Psoas muscle (tissue), 8 donors: Measurements from ENCODE around the gene MYH1. TPM values are rescaled to one million over a fixed set of nuclear protein-coding genes. Genes with fewer than 3 reads are reported as not detected.
"Not testable (repeated sequence)": the region's sequence is repeated elsewhere in the genome, so short reads cannot be mapped to it uniquely, and the experiment has no call there.

Experiments used
- ATAC-seq, 4 donors: fragments of 200-7000 bp; cut with Tn5 transposase; one replicate each; pipeline ENCODE4 v1.9.1; 2020; ENCODE audit warnings: moderate library complexity in 3 of 4, mild to moderate bottlenecking in 2 of 4
- DNase-seq, 2 donors: peaks; one replicate each; pipeline ENCODE4 v3.0.0-alpha.2; 2020
- H3K27ac ChIP-seq: fragments of 200-600 bp; one replicate; pipeline ENCODE4 v1.8.0; 2022
- H3K27me3 ChIP-seq, 3 donors: fragments of 200-600 bp in 1 of 3; one replicate each; pipeline versions ENCODE4 v1.6.1 to v1.8.0; 2013 to 2022; ENCODE audit warnings: low read length in 2 of 3, mild to moderate bottlenecking in 2 of 3, moderate library complexity in 1 of 3; ENCODE audit not compliant: insufficient read depth in 3 of 3
- H3K36me3 ChIP-seq, 2 donors: fragments of 200-600 bp in 1 of 2; one replicate each; pipeline versions ENCODE4 v1.6.1 to v1.8.0; 2013 to 2022; ENCODE audit warnings: low read depth in 1 of 2, mild to moderate bottlenecking in 1 of 2, moderate library complexity in 1 of 2; ENCODE audit not compliant: insufficient read depth in 1 of 2
- H3K4me1 ChIP-seq: fragments of 200-600 bp; one replicate; pipeline ENCODE4 v1.8.0; 2022
- H3K4me3 ChIP-seq: fragments of 200-600 bp; one replicate; pipeline ENCODE4 v1.8.0; 2022; ENCODE audit warnings: mild to moderate bottlenecking
- H3K9me3 ChIP-seq: fragments of 200-600 bp; one replicate; pipeline ENCODE4 v1.8.0; 2022
- WGBS, 3 donors: extraction: QIAGEN DNeasy Blood & Tissue Kit; methylation state at CpG; one replicate each; pipeline versions ENCODE4 v1.1.6 to v1.1.7; 2013; 5-methylcytosine and 5-hydroxymethylcytosine counted together
- intact Hi-C, 2 donors: fragments of 100-400 bp; cut with DNase I; formaldehyde crosslinking; loops; one replicate each; pipeline versions ENCODE4 v1.11.0 to v1.14.2; 2022
- polyA plus RNA-seq, 3 donors: library from polyadenylated mRNA; stranded (reverse); fragments of 200-250 nt; gene quantifications; one replicate each; pipeline ENCODE4 v1.2.3, GENCODE V29; 2013
- total RNA-seq, 4 donors: library from RNA; stranded (reverse); fragmentation: NEBNext Ultra II Directional in 2 of 4; extraction: Animal tissue kit (Norgen Biotek cat#: 25700) in 2 of 4; gene quantifications; one replicate each; pipeline versions ENCODE4 v1.2.1 to v1.2.4, GENCODE V29; 2021 to 2023
- TF ChIP-seq, protein P1 (sequence below): fragments of 200-600 bp; IDR thresholded peaks from one replicate; pipeline ENCODE4 v1.8.0; 2022; ENCODE audit warnings: antibody characterized with exemption
- donor health status: healthy with polysubstance abuse.
- donor health status: DM: no; HTN: no; CAD: no; lungs with moderate emphysema.
- donor health status: Bipolar disorder and iron deficiency.
- donor health status: healthy.
- donor health status: DM: yes; HTN: yes; CAD: no.
- donor health status: DM: no; HTN: no; CAD: no.
- donor health status: DM: no; HTN: no; CAD: no.
- donor health status: DM: yes; HTN: yes; CAD: no.

The MYH1 gene
- total and polyA plus RNA-seq, 7 donors, result 61.5 to 3,329 (median 1,180) TPM

DNA sequence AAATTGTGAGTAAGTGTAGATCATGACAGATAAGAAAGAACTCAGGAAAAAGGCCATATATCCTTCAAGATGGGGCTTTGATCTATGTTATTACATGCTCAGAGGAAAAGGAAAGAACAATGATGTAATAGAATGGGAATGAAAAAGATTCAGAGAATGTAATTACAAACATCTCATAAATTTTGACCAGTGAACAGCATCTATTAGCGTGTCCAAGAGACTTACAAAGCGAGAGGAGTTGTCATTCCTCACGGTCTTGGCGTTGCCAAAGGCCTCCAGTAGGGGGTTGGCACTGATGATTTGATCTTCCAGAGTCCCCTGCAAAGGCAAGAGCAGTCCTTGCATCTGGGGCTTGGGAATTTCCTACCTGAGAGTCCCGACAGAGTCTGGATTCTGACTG lies 25.1 kb upstream of the MYH1 start:
- TF ChIP-seq, protein P1, sequence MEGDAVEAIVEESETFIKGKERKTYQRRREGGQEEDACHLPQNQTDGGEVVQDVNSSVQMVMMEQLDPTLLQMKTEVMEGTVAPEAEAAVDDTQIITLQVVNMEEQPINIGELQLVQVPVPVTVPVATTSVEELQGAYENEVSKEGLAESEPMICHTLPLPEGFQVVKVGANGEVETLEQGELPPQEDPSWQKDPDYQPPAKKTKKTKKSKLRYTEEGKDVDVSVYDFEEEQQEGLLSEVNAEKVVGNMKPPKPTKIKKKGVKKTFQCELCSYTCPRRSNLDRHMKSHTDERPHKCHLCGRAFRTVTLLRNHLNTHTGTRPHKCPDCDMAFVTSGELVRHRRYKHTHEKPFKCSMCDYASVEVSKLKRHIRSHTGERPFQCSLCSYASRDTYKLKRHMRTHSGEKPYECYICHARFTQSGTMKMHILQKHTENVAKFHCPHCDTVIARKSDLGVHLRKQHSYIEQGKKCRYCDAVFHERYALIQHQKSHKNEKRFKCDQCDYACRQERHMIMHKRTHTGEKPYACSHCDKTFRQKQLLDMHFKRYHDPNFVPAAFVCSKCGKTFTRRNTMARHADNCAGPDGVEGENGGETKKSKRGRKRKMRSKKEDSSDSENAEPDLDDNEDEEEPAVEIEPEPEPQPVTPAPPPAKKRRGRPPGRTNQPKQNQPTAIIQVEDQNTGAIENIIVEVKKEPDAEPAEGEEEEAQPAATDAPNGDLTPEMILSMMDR, result peak; percentile 22
- DNase-seq, H3K9me3 ChIP-seq, H3K4me1 ChIP-seq, H3K27me3 ChIP-seq: not testable (repeated sequence)
- peak; percentile 60 to 74 (median 73) for ATAC-seq
- Histone ChIP-seq H3K27ac (peak overlapping the region; percentile 88), H3K4me3 (peak overlapping the region; percentile 58), H3K36me3 (peaks cover 0 to 66% of the 10 kb centered on the region in 2 donors)
- WGBS, 3 donors, result 15 to 32% (median 19%) methylated on average over 5 of the region's 5 CpGs
- intact Hi-C loops, result loop anchor here in 1 of 2 donors (10.0 kb wide), 1 partner anchor 71 kb away; no protein-coding TSS in a partner anchor

DNA sequence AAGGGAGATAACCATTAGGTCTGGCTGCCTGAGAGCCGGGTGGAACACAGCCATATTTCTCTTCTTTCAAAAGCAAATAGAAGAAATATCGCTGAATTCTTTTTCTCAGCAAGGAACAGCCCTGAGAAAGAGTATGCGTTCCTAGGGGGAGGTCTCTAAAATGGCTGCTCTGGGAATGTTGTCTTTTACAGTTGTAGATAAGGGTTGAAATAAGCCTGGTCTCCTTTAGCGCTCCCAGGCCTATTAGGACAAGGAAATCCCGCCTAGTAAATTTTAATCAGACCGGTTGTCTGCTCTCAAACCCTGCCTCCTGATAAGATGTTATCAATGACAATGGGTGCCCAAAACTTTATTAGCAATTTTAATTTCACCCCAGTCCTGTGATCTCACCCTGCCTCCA lies 22.8 kb upstream of the MYH1 start:
- not testable (repeated sequence) for H3K27me3 ChIP-seq, ATAC-seq, DNase-seq, H3K9me3 ChIP-seq
- H3K36me3 ChIP-seq, result peaks cover 0 to 79% of the 10 kb centered on the region in 2 donors
- peaks cover 13% of the 10 kb centered on the region for H3K4me1 ChIP-seq
- intact Hi-C loops, result loop anchor here in 1 of 2 donors (10.0 kb wide), 1 partner anchor 74 kb away; no protein-coding TSS in a partner anchor
- H3K4me3 ChIP-seq, result peak overlapping the region; percentile 58
- peak overlapping the region; percentile 88 for H3K27ac ChIP-seq
- 84 to 95% (median 85%) methylated on average over 6 of the region's 6 CpGs for WGBS, 3 donors

DNA sequence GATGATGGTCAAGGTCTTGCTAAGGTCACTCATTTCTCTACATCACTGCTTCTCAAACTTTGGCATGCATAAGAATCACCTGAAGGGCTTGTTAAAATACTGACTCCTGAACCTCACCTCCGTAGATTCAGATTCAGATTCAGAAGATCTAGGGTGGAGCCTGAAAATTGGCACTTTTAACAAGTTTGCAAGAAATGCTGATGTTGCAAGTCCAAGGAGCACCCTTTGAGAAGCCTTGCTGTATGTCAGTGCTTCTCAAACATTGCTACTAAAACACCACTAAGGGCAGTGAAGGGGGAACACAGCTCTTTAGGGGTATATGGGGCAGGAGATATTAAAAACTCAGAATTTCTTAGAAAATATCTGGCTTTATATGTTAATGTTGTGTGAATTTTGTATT lies 13.7 kb upstream of the MYH1 start:
- H3K9me3 ChIP-seq, result no peaks in the 10 kb centered on the region
- ATAC-seq (no peak), DNase-seq (no peak)
- H3K36me3 ChIP-seq, result peaks cover 0 to 95% of the 10 kb centered on the region in 2 donors
- WGBS, 3 donors, result 54 to 83% (median 76%) methylated on average over 1 of the region's 1 CpG
- H3K27ac ChIP-seq, result no peak overlapping the region
- H3K27me3 ChIP-seq, result no peaks in the 10 kb centered on the region
- TF ChIP-seq, protein P1, result no peak
- H3K4me3 ChIP-seq, result no peak overlapping the region
- intact Hi-C loops, result no loop called here
- H3K4me1 ChIP-seq, result peaks cover 7% of the 10 kb centered on the region

DNA sequence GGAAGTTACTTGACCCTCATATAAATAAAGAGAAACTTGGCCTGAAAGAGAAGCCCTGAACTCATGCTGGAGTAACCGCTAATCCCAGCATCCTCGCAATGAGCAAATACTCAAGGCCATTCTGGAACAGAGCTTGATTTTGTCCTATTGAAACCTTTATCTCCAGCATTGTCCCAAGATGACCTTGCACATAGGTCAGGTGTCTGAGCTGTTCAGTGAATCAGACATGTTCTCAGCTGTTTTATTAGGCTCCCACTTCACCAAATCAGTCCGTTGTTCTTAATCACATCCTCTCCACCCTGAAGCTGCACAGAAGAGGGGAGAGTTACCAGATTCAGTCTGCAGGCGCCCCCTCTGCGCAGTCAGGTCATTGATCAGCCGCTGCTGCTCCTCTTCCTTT lies 9.1 kb upstream of the MYH1 start:
- peak in 3 of 4 donors; percentile 36 to 72 (median 65) for ATAC-seq

DNA sequence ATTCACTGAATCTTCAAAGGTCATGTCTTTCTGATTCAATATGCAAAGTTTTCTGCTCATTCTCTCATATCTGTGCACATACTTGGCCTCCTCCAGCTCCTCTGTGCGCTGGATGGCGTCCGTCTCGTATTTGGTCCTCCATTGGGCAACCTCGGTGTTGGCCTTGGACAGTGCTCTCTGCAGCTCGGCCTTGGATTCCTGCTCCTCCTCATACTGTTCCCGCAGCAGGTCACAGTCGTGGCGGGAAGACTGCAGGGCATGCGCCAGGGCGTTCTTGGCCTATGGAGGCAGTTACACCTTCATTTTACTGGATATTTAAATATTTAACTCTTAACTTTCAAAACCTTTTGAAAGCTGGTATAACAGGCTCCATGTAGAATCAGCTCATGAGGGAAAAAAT lies 8.2 kb upstream of the MYH1 start:
- WGBS, 3 donors, result 66 to 88% (median 70%) methylated on average over 11 of the region's 11 CpGs
- Histone ChIP-seq H3K36me3 (peaks cover 0 to 98% of the 10 kb centered on the region in 2 donors), H3K27me3 (no peaks in the 10 kb centered on the region), H3K27ac (peak overlapping the region; percentile 19), H3K4me1 (peaks cover 6% of the 10 kb centered on the region), H3K4me3 (no peak overlapping the region), H3K9me3 (no peaks in the 10 kb centered on the region)
- ATAC-seq (peak in 2 of 4 donors; percentile 60 to 63), DNase-seq (peak in 1 of 2 donors; percentile 59)
- intact Hi-C loops, result no loop called here
- TF ChIP-seq, protein P1, result no peak

More for the DNA sequence above, 9.1 kb upstream of the MYH1 start:
- 68 to 81% (median 74%) methylated on average over 6 of the region's 6 CpGs for WGBS, 3 donors
- TF ChIP-seq, protein P1, result no peak
- H3K4me3 ChIP-seq, result no peak overlapping the region
- no peaks in the 10 kb centered on the region for H3K27me3 ChIP-seq
- peak overlapping the region; percentile 19 for H3K27ac ChIP-seq
- peaks cover 0 to 96% of the 10 kb centered on the region in 2 donors for H3K36me3 ChIP-seq
- no peaks in the 10 kb centered on the region for H3K9me3 ChIP-seq
- H3K4me1 ChIP-seq, result peaks cover 6% of the 10 kb centered on the region
- intact Hi-C loops, result no loop called here
- no peak for DNase-seq
